HG02798 (cell line): ENCODE data around the gene SUMF1.

ENCODE experiments used
- ATAC-seq: cut with Tn5 transposase; IDR thresholded peaks from one replicate; pipeline ENCODE4 v1.9.1; 2021; ENCODE audit warnings: mild to moderate bottlenecking; ENCODE audit not compliant: unreplicated experiment, poor library complexity

The SUMF1 gene

DNA sequence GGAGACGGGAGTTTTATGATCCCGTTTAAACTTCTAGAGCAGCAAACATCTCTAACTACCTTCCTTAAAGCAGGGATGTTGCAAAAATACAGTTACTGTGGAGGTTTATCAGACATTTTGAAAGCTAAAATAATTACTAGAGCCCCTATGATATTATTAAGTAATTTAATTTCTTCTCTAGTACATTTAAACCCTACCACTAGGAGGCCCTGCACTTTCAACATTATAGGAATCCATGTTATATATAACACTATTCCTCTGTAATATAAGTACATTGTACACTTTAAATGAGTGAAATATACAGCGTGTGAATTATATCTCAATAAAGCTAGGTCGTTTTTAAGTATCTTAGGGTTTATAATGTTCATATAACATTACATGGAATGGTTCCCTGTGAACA is 152.4 kb downstream of the SUMF1 start:
- no peak for ATAC-seq

DNA sequence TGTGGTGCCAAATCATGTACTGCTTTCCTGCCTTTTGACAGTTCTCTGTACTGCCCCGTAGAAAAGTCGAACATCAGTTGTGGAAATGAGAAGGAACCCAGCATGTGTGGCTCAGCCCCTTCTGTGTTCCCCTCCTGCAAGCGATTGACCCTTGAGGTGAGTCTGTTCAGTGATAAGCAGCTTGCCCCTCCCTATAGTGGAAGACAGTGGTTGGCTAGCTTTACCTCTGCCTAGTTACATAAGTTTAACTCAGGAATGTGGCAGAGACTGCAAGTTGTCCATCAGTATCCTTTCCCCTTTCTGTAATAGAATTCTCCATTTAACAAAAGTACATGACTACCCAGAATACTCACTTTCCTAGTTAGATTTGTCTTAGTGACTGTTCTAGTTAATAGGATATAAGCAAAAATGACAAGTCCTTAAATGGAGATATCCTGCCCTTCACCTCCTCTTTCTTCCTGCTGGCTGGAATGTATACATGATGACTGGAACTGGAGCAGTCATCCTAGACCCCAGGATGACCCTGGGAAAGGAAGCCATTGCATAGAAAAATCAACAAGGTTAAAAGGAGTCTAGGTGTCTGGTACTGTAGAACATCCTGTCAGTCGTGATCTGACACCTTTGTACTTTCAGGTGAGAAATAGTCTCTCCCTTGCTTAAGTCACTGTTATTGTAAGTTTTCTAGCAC is 153.3 kb downstream of the SUMF1 start:
- no peak for ATAC-seq

DNA sequence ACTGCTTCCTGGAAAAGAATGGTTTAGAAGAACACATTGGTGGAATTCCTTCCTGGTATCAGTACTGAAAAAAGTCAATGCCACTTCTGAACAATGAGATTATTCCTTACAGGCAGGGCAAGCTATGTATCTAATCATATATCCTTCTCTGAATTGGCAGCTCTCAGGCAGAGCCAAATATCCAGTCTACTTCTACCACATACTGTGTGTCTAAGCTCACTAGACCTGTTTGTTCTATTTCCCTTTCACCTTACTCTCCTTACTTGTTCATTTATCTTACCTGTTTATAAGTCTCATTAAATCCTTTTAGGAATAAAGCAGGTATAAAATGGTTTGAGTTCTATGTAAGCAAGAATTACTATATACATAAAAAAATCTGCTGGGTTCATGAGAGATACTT is 155.6 kb downstream of the SUMF1 start:
- ATAC-seq: no peak
